AG09319 (cell line): ENCODE measurements around the gene KCNG4.

ENCODE experiments used
- DNase-seq: peaks from one replicate; pipeline ENCODE4 v3.0.0-alpha.2; 2010; ENCODE audit warnings: low read depth; ENCODE audit errors: extremely low read depth
- CTCF ChIP-seq: IDR thresholded peaks from 2 replicates; pipeline ENCODE4 v1.5.1; 2011; ENCODE audit warnings: low read depth, mild to moderate bottlenecking, inconsistent platforms, low read length, moderate library complexity

The KCNG4 gene

GRCh38 chr16:84227548-84227947, 12.3 kb downstream of the KCNG4 start:
- no peak for TF ChIP-seq CTCF

GRCh38 chr16:84226026-84226425, 13.8 kb downstream of the KCNG4 start:
- no peak for DNase-seq
- no peak for TF ChIP-seq CTCF

More at GRCh38 chr16:84227548-84227947, 12.3 kb downstream of the KCNG4 start:
- DNase-seq: no peak

- no peak for TF ChIP-seq CTCF
- no peak for DNase-seq
These were observed 14.2 kb downstream of the KCNG4 start for GRCh38 chr16:84225571-84225970.

- DNase-seq: no peak
These were observed 14.7 kb downstream of the KCNG4 start for GRCh38 chr16:84225126-84225525.

GRCh38 chr16:84224554-84224953, 15.3 kb downstream of the KCNG4 start:
- TF ChIP-seq CTCF: no peak
- no peak for DNase-seq

More at GRCh38 chr16:84225126-84225525, 14.7 kb downstream of the KCNG4 start:
- TF ChIP-seq CTCF: no peak

- no peak for DNase-seq
- TF ChIP-seq CTCF: no peak
These were observed 16.4 kb downstream of the KCNG4 start for GRCh38 chr16:84223456-84223855.

GRCh38 chr16:84220851-84221250, 19.0 kb downstream of the KCNG4 start:
- no peak for DNase-seq
- no peak for TF ChIP-seq CTCF
